PC-9 (cell line): ENCODE data around the gene SLC2A6.

Experiments
- EZH2 ChIP-seq: fragments of 200-600 bp; sonication (generic); IDR thresholded peaks from 2 replicates; pipeline ENCODE4 v1.8.0; 2017; ENCODE audit warnings: antibody characterized with exemption, low read depth
- TF ChIP-seq, protein P1 (sequence below): fragments of 200-600 bp; sonication (generic); conservative IDR thresholded peaks from 2 replicates; pipeline ENCODE4 v1.6.1; 2017; ENCODE audit warnings: mixed run types, antibody characterized with exemption, mild to moderate bottlenecking, moderate library complexity

DNA sequence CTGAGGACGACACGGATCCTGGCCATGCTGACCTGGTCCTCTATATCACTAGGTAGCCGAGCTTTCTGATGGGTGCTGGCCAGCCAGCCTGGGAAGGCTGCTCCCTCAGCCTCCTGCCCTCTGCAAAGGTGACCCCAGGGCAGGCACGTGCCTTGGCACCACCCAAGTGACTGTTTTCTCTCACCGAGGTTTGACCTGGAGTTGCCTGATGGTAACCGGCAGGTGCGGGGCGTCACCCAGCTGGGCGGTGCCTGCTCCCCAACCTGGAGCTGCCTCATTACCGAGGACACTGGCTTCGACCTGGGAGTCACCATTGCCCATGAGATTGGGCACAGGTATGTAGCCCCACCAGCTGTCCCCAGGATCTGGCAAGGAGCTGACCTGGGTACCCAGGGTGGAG, 52.9 kb downstream of the SLC2A6 start:
- TF ChIP-seq, protein P1, sequence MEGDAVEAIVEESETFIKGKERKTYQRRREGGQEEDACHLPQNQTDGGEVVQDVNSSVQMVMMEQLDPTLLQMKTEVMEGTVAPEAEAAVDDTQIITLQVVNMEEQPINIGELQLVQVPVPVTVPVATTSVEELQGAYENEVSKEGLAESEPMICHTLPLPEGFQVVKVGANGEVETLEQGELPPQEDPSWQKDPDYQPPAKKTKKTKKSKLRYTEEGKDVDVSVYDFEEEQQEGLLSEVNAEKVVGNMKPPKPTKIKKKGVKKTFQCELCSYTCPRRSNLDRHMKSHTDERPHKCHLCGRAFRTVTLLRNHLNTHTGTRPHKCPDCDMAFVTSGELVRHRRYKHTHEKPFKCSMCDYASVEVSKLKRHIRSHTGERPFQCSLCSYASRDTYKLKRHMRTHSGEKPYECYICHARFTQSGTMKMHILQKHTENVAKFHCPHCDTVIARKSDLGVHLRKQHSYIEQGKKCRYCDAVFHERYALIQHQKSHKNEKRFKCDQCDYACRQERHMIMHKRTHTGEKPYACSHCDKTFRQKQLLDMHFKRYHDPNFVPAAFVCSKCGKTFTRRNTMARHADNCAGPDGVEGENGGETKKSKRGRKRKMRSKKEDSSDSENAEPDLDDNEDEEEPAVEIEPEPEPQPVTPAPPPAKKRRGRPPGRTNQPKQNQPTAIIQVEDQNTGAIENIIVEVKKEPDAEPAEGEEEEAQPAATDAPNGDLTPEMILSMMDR = no peak
- TF ChIP-seq EZH2 = no peak
